Fibroblast of villous mesenchyme (primary cell): ENCODE results near the gene STK32B. TPM values are rescaled to one million over a fixed set of nuclear protein-coding genes. Genes with fewer than 3 reads are reported as not detected.

Source experiments
- DNase-seq: peaks from one replicate; pipeline ENCODE4 v3.0.0-alpha.2; 2010; ENCODE audit warnings: low read depth
- H3K4me3 ChIP-seq: 2 replicates; pipeline ENCODE4 v1.5.1; 2011; ENCODE audit warnings: low read depth, mild to moderate bottlenecking, low read length
- CTCF ChIP-seq: IDR thresholded peaks from 2 replicates; pipeline ENCODE4 v1.5.1; 2012; ENCODE audit warnings: low read depth, mild to moderate bottlenecking, low read length; ENCODE audit not compliant: insufficient read depth
- total RNA-seq: library from RNA; depleted of rRNA; stranded (reverse); fragments of >200 nt; gene quantifications from 2 replicates; pipeline ENCODE4 v1.2.3, GENCODE V29; 2012

The STK32B gene
- total RNA-seq, 1 donor, result 2.6 TPM

GRCh38 chr4:5079581-5079980 is 28.3 kb downstream of the STK32B start:
- DNase-seq, result no peak
- no peak overlapping the region for H3K4me3 ChIP-seq
- no peak for TF ChIP-seq CTCF

- no peak for DNase-seq
- TF ChIP-seq CTCF, result no peak
- no peak overlapping the region for H3K4me3 ChIP-seq
Observed at GRCh38 chr4:5081441-5081999, 30.2 kb downstream of the STK32B start.

GRCh38 chr4:5082376-5082775 is 31.1 kb downstream of the STK32B start:
- DNase-seq, result no peak
- no peak overlapping the region for H3K4me3 ChIP-seq
- no peak for TF ChIP-seq CTCF

GRCh38 chr4:5084911-5085475 is 33.7 kb downstream of the STK32B start:
- no peak for DNase-seq
- no peak for TF ChIP-seq CTCF

GRCh38 chr4:5086535-5086934 is 35.3 kb downstream of the STK32B start:
- H3K4me3 ChIP-seq, result no peak overlapping the region
- TF ChIP-seq CTCF, result no peak
- no peak for DNase-seq

More at GRCh38 chr4:5084911-5085475, 33.7 kb downstream of the STK32B start:
- H3K4me3 ChIP-seq, result no peak overlapping the region

GRCh38 chr4:5096261-5096660 is 45.0 kb downstream of the STK32B start:
- TF ChIP-seq CTCF, result no peak
- no peak overlapping the region for H3K4me3 ChIP-seq
- no peak for DNase-seq

- TF ChIP-seq CTCF, result no peak
- DNase-seq, result no peak
- no peak overlapping the region for H3K4me3 ChIP-seq
Observed at GRCh38 chr4:5098176-5098575, 46.9 kb downstream of the STK32B start.
